Measurements from ENCODE around the gene VAMP1.
"Not testable (repeated sequence)": the region's sequence is repeated elsewhere in the genome, so short reads cannot be mapped to it uniquely, and the experiment has no call there.

The VAMP1 gene

GRCh38 chr12:6440391-6440790, 30.1 kb downstream of the VAMP1 start:
- H4K20me1 ChIP-seq = no peaks in the 10 kb centered on the region
- H3K9me3 ChIP-seq = no peaks in the 10 kb centered on the region
- TF ChIP-seq Cebpa-rat (IDR thresholded peaks at IDR 0.05) = no peak
- H3K36me3 ChIP-seq = no peaks in the 10 kb centered on the region
- H3K4me1 ChIP-seq = peaks cover 55% of the 10 kb centered on the region
- no peak overlapping the region for H3K4me3 ChIP-seq
- H3K27me3 ChIP-seq = no peaks in the 10 kb centered on the region
- no peak overlapping the region for H3K4me2 ChIP-seq
- no peak overlapping the region for H3K27ac ChIP-seq
- no peak overlapping the region for H3K9ac ChIP-seq

- Histone ChIP-seq H4K20me1 (no peaks in the 10 kb centered on the region), H3K36me3 (no peaks in the 10 kb centered on the region), H3K9me3 (no peaks in the 10 kb centered on the region), H3K9ac (no peak overlapping the region), H3K27ac (no peak overlapping the region), H3K4me3 (no peak overlapping the region), H3K4me2 (no peak overlapping the region), H3K4me1 (peaks cover 52% of the 10 kb centered on the region), H3K27me3 (no peaks in the 10 kb centered on the region)
- no peak for TF ChIP-seq Cebpa-rat (IDR thresholded peaks at IDR 0.05)
These were observed 32.1 kb downstream of the VAMP1 start for GRCh38 chr12:6438345-6438744.

GRCh38 chr12:6437586-6437985, 32.9 kb downstream of the VAMP1 start:
- Histone ChIP-seq H3K27ac (no peak overlapping the region), H3K36me3 (no peaks in the 10 kb centered on the region), H3K4me3 (no peak overlapping the region), H3K4me1 (peaks cover 52% of the 10 kb centered on the region), H3K9ac (no peak overlapping the region), H4K20me1 (no peaks in the 10 kb centered on the region), H3K27me3 (no peaks in the 10 kb centered on the region), H3K4me2 (no peak overlapping the region), H3K9me3 (no peaks in the 10 kb centered on the region)
- no peak for TF ChIP-seq Cebpa-rat (IDR thresholded peaks at IDR 0.05)

GRCh38 chr12:6435961-6436715, 34.3 kb downstream of the VAMP1 start:
- no peaks in the 10 kb centered on the region for H3K27me3 ChIP-seq
- peaks cover 52% of the 10 kb centered on the region for H3K4me1 ChIP-seq
- H3K9ac ChIP-seq = no peak overlapping the region
- H3K9me3 ChIP-seq = no peaks in the 10 kb centered on the region
- H3K4me3 ChIP-seq = no peak overlapping the region
- no peaks in the 10 kb centered on the region for H3K36me3 ChIP-seq
- H3K4me2 ChIP-seq = no peak overlapping the region
- TF ChIP-seq Cebpa-rat (IDR thresholded peaks at IDR 0.05) = no peak
- H4K20me1 ChIP-seq = no peaks in the 10 kb centered on the region
- no peak overlapping the region for H3K27ac ChIP-seq

- Histone ChIP-seq H3K27me3 (no peaks in the 10 kb centered on the region), H3K36me3 (no peaks in the 10 kb centered on the region), H3K9ac (no peak overlapping the region), H3K9me3 (no peaks in the 10 kb centered on the region), H3K27ac (no peak overlapping the region), H3K4me3 (no peak overlapping the region), H3K4me1 (peaks cover 63% of the 10 kb centered on the region), H4K20me1 (no peaks in the 10 kb centered on the region), H3K4me2 (peak overlapping the region; percentile 52)
- TF ChIP-seq Cebpa-rat (IDR thresholded peaks at IDR 0.05) = no peak
These were observed 36.0 kb downstream of the VAMP1 start for GRCh38 chr12:6434205-6435140.

- Histone ChIP-seq H3K4me1 (peaks cover 69% of the 10 kb centered on the region), H3K4me2 (peak overlapping the region; percentile 52), H4K20me1 (no peaks in the 10 kb centered on the region), H3K4me3 (no peak overlapping the region), H3K27ac (no peak overlapping the region), H3K36me3 (no peaks in the 10 kb centered on the region), H3K27me3 (no peaks in the 10 kb centered on the region), H3K9me3 (no peaks in the 10 kb centered on the region), H3K9ac (no peak overlapping the region)
- TF ChIP-seq Cebpa-rat (IDR thresholded peaks at IDR 0.05) = no peak
These were observed 37.5 kb downstream of the VAMP1 start for GRCh38 chr12:6432991-6433390.

GRCh38 chr12:6430124-6430989, 40.1 kb downstream of the VAMP1 start:
- TF ChIP-seq Cebpa-rat (IDR thresholded peaks at IDR 0.05) = no peak
- Histone ChIP-seq H3K27ac (peak overlapping the region; percentile 73), H3K4me3 (no peak overlapping the region), H3K36me3 (no peaks in the 10 kb centered on the region), H3K9me3 (no peaks in the 10 kb centered on the region), H3K4me1 (peaks cover 94% of the 10 kb centered on the region), H3K9ac (peak overlapping the region; percentile 59; the same call in 1 of the 2 replicates), H3K4me2 (peak overlapping the region; percentile 52), H3K27me3 (no peaks in the 10 kb centered on the region), H4K20me1 (no peaks in the 10 kb centered on the region)

GRCh38 chr12:6428326-6428725, 42.2 kb downstream of the VAMP1 start:
- Histone ChIP-seq H3K9me3 (no peaks in the 10 kb centered on the region), H4K20me1 (no peaks in the 10 kb centered on the region), H3K27me3 (no peaks in the 10 kb centered on the region), H3K4me1 (peaks cover 97% of the 10 kb centered on the region), H3K27ac (peak overlapping the region; percentile 96), H3K4me3 (no peak overlapping the region), H3K4me2 (peak overlapping the region; percentile 95), H3K9ac (no peak overlapping the region), H3K36me3 (no peaks in the 10 kb centered on the region)
- no peak for TF ChIP-seq Cebpa-rat (IDR thresholded peaks at IDR 0.05)

GRCh38 chr12:6427796-6428195, 42.7 kb downstream of the VAMP1 start:
- Histone ChIP-seq H3K27ac (peak overlapping the region; percentile 96), H3K4me1 (peaks cover 94% of the 10 kb centered on the region), H3K4me2 (peak overlapping the region; percentile 95), H3K9ac (peak overlapping the region; percentile 84), H3K4me3 (peak overlapping the region; percentile 55)
- not testable (repeated sequence) for H3K9me3 ChIP-seq, H4K20me1 ChIP-seq, H3K36me3 ChIP-seq, H3K27me3 ChIP-seq

Data from BLaER1 (cell line).